Hypothalamus (tissue), 51 donors: ENCODE data around the gene INS.
A peak's percentile ranks its signal among the peaks of the same experiment; 100 is the strongest.
"Not testable (repeated sequence)": the region's sequence is repeated elsewhere in the genome, so short reads cannot be mapped to it uniquely, and the experiment has no call there.

Source experiments
- DNase-seq, 51 donors: peaks; one replicate each; lab custom pipeline; 2025; lab: John Stamatoyannopoulos, UW

Gene INS

DNA sequence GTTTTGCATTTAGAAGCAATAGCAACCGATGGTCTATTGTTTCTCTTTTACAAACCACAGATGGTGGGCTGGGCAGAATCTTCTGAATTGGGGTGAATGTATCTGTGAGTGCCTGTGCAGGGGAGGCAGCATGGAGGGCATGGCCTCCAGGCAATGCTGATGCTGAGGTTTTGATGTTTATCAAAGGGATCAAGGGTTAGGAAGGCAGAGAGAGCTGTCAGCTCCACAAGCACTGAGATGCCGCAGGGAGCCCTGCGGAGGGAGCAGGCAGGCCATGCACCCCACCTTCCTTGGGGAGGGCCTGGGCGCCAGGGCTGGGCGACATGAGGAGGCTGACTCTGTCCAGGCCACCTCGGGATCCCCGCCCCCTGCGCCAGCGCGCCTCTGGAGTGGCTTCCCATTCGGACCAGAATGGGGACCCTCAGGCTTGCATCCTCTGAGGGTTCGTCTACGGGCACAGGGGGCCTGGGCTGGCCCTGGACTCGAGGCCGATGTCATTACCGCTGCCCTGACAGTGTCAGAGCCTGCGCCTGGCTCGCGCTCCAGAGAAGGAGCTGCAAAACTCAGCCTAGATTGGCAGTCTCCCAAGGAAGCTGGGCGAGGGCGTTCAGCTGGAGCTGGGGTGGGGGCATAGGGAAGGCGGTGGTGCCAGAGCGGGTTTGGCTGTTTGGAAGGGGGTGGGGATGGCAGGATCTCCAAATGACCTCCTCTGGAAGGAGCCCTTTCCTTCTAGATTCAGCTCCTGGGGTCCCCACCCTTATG is 24.5 kb upstream of the INS start:
- DNase-seq, result peak in 1 of 51 donors; percentile 19

DNA sequence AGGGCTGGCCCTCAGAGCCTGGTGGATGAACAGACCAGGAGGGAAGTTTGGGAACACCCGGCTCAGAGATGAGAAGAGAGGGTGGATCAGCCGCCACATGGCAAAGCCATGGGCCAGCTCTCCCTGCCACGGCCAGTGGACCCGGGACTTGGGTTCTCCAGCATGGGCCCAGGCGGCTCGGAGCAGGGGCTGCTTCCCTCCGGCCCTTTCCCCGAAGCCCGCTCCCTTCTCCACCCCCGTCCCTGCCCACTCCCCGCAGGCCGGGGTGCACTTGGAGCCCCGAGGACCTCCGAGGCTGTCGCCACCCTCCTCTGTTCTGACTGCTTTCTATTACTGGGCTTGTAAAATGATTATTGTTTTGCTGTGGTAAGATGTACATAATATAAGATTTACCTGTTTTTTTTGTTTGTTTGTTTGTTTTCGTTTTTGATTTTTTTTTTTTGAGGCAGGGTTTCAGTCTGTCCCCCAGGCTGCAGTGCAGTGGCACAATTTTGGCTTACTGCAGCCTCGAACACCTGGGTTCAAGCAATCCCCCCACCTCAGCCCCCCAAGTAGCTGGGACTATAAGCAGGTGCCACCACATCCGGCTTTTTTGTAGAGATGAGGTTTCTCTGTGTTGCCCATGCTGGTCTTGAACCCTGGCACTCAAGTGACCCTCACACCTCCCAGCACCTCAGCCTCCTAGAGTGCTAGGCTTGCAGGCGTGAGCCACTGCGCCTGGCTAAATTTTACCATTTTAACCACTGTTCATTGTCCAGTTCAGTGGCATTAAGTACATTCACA is 21.9 kb upstream of the INS start:
- DNase-seq, result no peak

DNA sequence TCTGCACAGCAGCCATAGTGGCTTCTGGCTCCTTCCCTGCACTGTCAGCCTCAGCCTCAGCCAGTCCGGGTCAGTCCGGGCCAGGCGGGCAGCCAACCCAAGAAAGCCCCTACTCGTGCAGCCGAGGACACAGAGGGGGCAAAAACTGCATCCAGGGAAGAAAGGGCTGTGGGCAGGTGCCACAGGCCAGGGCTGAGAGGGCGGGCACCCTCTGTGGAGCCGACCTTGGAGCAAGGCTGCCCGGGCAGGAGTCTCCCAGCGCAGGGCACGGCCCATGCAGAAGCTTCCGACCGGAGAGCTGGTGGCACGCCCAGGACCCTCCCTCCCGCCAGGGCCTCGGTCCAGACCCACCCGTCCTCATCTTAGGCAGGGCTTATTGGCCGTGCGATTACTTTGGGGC is 21.1 kb upstream of the INS start:
- DNase-seq, result no peak

DNA sequence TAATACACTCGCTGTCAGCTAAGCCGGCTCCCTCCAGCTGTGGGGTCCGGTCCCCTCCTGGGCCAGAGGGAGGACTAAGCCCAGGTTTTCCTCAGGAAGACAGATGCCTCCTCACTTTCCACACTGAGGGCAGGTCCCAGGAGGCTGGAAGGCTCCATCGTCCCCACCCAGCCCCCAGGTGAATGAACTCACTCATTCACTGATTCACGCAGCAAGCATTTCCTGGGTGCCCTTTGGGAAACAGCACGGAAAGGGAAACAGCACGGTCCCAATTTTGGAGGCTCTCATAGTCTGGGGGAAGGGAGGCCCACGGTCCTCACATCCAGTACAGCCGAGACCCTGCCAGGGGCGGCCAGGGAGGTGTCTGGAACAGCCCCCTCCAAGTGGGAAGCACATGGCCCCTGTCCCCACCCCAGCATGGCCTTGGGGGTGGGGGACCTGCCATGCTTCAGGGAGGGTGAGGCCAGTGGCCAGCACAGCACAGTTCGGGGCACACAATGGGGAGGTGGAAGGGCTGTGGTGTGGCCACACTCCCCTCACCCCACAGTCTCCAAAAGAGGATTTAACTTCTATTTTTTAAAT is 19.9 kb upstream of the INS start:
- DNase-seq, result no peak

DNA sequence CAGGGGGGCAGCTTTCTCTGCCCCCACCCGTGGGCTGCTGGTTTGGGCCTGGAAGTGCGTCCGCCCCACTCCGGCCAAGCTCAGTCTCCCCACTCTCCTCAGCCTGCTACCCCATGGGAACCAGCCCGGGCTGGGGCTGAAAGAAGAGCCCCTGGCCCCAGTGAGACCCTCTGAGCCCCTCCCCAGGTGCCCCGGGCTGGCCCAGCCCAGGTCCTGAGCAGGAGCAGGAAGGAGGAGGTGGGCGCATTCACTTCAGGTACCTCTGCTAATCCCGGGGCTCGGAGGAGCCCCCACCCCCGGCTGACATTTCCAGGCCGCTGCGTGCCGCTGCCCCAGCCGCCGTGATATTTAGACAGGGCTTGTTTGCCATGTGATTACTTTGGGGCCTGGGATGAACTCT is 19.3 kb upstream of the INS start:
- DNase-seq, result no peak

DNA sequence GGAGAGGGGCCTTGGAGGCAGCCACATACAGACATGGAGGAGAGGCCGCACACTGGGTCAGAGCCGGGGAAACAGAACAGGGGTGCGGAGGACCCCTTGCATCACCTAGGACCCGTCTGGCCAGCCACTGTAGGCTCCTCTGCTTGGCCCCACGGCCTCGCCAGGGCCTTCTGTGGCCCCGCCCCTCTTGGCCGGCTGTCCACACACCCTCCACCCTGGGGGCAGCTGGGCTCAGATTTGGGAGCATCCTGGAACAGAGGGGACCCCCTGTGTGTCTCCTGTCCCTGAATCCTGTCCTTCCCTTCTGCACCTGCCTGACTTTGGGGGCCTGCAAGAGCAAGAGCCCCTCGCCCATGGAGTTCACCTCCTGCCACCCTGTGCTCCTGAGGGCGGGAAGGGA is 18.5 kb upstream of the INS start:
- no peak for DNase-seq

DNA sequence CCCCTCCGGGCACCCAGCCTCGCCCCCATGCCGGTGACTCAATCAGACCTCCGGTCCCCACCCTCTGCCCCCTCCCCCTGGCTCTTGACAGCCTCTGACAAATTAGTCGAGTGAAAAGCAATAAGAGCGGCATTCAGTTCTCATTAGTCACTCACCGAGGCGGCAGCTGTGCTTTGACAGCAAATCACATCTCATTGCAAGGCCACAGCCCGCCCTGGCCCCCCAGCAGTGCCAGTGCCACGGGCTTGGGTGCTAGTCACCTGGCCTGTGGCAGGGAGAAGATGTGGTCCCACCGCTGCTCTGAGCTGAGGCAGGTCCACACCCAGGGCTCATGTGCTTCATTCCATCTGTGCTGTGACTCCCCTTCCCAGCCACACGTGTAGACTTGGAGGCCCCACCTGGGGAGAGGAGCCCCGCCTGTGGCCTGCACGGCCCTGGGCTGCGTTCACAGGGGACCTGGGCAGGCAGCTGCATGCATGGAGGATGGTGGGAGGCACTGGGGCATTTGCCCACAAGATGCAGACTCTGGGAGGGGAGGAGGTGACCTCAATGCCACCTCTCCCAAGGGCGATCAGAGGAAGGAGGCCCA is 18.0 kb upstream of the INS start:
- no peak for DNase-seq

DNA sequence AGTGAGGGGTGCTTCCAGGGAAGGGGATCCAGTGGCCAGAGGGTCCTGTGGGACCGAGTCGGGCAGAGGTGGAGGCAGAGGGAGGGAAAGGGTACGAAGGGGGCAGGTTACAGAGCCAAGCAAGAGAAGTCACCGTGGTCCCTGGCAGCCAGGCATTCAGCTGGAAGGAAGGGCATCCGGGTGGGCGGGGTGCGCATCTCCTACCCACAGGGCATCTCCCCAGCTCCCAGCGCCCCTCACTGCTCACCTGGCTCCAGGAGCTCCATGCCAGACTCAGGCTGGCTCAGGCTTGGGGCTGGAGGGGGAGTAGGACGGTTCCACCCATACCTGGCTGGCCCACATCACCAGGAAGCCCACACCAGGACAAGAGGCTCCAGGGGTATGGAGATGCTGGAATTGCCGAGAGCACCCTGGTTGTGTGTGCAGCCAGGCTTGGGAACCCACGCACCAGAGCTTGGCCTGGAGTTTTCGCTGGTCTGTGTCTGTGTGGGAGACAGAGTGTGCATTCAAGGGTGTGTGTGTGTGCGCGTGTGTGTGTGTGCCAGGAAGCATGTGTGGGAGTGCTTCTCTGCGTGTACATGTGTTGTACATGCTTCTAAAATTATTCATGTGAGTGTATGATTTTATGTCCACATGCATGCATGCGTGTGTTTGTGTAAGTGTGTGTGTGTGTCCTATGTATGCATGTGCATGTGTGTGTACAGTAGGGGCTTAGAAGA is 17.2 kb upstream of the INS start:
- DNase-seq, result not testable (repeated sequence)

DNA sequence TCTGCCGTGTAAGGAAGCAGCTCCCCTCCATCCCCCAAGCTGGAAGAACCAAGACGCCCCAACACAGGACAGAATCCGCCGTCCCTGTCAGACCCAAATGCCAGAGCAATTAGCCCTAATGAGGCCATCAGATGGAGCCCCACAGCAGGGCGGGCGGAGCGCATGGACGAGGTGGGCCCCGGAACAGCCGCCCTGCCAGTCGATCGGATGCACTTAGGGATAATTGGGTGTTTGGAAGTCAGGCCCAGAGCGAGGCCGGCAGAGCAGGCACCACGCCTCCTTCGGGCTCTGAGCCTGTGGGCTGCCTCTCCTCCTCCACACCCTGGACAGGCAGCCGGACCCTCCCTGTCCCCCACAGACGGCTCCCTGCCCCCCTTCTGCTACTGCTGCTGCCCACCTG is 16.1 kb upstream of the INS start:
- DNase-seq, result no peak

DNA sequence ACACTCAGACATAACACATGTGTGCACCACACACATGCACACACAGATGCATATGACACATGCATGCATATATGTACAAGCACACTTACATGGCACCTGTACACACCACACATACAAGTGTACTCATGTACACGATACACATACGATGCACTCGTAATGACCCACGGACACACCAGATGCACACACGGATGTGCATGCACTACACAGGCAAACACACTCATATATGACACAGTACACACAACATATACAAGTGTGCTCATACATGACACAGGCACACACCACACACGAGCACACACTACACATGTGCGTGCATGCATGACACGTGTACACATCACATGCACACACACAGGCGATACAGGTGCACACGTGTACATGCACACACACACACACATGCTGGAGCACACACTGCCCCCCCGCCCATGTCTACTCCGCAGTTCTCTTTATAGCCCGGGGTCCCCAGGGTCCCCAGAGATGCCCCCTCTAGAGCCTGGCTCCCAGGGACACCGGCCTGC is 15.4 kb upstream of the INS start:
- no peak for DNase-seq

DNA sequence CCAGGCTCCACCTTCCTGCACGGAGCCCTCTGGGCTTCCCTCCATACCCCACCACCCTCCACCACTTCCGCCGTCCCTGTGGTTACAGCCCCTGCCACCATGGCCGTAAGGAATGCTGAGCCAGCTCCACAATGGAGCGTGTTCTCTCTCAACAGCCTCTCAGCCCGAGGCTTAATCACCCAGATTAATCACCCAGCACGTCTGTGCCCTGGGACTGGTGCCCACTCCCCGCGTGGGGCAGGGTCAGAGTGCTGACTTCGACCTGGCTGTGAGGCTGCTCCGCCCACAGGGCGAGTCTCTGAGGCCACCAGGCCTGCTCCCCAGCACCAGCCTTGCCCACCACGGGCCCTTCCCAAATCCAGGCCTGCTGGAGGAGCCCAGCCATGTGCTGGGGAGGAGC is 14.7 kb upstream of the INS start:
- DNase-seq, result peak in 1 of 51 donors; percentile 34

DNA sequence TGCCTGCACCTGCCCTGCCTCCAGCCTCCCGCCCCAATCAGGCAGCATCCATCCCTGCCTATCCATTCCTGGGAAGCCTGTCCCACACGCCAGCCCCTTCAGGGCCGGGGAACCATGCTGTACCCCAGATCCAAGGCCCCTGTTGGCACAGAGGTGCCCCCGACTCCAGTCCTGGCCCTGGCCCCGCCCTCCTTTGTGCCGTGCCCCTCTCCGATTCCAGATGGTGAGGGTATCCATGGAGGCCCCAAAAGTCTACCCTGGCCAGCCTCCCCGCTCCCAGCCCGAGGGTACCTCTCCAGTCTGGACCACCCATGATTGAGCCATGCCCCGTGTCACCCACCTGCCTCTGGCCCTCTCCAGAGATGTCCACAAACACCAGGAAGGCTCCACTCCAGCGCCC is 13.4 kb upstream of the INS start:
- DNase-seq, result no peak

DNA sequence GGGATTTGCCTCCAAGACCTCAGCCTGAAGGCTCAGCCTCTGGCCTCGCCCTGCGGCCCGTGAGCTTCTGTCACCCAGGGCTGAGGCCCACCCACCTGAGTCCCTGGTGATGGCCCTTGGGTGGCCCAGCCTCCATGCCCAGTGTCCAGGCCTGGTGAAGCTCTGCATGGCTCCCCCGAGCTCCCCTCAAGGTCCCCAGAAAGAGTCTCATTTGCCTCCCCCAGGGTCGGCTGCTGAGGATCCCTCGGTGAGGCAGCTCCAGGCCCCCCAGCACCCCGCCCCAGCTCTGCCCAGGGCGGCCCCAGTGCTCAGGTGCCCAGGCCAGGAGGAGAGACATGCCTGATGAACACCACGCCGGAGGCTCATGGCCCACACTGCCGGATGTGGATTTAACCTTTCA is 12.8 kb upstream of the INS start:
- DNase-seq, result no peak

DNA sequence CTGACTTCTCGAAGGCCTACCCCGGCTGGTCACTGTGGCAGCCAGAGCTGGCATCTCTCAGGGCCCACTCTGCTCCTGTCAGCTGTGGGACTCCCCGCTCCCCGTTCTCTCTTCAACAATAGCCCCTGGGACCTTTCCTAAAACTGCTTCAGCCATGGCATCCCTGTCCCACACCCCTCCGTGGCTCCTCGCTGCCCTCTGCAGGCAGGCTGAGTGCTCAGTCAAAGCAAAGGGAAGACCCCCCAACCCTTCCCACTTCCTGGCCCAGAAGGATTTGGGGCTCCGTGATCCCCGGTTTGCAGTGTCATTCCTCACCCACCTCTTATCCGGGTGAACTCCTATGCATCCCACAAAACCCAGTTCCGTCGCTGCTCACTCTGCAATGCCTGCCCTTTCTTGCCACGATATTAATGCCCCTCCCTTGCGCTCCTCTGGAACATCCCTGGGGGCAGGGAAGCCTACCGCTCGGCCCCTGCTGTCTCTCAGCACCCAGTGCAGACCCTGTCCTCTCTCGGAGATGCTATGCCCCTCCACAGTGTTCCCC is 12.2 kb upstream of the INS start:
- no peak for DNase-seq

DNA sequence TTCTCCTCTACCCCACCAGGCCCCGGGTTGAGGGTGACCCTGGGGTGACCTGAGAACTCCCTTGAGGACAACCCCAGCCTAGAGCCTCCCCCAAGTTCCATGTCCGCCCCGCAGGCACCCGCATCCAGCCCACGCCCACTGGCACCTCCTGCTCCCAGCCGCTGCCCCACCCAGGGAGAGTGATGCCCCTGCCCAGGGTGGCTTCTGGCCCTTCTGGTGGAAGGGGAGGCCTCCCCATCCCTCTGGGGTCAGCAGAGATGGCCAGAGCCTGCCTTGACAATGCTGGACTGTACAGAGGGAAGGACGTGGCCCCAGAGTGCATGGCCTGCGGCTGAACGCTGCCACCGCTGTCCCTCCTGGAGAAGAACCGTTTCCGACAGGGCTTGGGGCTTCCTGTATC is 11.7 kb upstream of the INS start:
- no peak for DNase-seq

DNA sequence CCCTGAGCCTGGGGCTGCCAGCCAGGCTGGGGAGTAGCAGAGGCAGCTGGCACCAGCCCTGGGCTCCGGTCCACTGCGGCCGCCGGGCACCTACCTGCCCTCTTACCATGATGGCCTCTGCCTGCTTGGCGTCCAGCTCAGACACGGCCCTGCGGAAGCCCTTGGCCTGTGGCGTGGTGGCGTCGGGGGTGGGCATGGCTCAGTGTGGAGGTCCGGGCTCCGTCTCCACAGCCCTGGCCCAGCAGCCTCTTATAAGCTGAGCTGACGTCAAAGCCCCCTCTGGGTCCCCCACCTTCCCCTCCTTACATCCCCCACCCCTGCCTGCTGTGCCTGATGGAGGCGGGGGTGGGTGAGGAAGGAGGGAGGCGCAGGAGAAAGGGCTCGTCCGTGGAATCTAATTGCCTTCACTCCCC is 10.6 kb upstream of the INS start, which contains the start of gene TH:
TSS of gene TH (minus strand) at position 225 of the 413 bp plus-strand sequence. CDS start at position 196, 29 bp downstream.
- no peak for DNase-seq

DNA sequence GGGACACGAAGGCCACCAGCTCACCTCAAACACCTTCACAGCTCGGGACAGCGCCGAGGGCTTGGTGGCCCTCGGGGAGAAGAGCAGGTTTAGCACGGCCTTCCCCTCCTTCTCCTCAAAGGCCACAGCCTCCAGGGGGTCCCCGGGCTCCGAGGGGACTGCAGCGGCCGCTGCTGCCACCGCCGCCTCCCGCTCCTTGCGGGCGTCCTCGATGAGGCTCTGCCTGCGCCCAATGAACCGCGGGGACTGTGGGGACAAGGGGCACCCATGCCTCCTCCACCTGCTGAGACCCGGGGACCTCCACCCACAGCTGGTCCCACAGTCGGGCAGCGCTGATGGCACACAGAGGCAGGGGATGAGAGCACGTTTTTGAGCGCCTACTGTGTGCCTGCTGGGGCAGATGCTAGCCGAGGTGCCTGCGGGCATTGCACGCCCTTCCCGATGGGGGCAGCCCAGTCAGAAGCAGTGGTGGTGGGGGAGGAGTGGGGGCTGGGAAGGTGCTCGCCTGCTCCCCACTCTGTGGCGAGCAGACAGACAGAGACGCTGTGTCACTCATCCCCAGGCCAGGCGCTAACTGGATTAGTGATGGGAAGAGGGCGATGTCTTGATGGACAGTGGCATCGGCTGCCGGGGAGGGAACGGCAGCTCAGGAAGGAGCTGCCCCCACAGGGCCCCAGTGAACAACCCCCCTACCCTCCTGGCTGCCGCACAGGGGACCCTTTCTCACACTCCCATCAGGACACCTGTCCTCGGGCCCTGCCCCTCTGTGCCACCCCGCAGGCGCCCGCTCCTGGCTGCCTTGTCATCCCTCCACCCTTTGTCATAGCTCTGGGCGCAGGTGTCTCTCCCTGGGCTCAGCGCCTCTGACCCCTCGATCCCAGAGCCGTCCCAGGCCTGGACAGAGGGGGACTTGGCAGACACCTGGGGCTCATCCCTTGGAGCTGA is 8.9 kb upstream of the INS start:
- DNase-seq, result no peak

DNA sequence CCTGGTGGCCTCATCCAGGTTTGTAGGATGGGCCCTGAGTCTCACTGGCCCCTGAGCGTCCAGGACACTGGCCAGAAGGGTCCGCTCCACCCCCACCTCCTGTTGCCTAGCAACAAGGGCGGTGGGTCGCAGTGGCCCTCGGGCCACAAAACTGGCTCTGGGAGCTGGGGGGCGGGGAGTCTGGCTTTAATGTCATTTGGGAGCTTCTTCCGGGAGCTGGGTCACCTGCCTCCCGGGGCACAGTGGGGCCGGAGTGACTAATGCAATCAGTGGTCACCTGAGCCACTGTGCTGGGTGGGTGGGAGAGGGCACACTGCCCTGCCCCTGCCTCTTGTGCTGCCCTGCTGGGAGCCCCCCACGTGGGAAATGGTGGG is 8.0 kb upstream of the INS start:
- DNase-seq, result no peak
